GM12872 (cell line): ENCODE results near the gene SRD5A2.

Source experiments
- TF ChIP-seq, protein P1 (sequence below): IDR thresholded peaks from 3 replicates; pipeline ENCODE4 v1.5.1; 2011; ENCODE audit warnings: low read depth, mild to moderate bottlenecking, low read length, moderate library complexity; ENCODE audit not compliant: insufficient read depth

The SRD5A2 gene

GRCh38 chr2:31577143-31577542 is 3.6 kb downstream of the SRD5A2 start:
- TF ChIP-seq, protein P1, sequence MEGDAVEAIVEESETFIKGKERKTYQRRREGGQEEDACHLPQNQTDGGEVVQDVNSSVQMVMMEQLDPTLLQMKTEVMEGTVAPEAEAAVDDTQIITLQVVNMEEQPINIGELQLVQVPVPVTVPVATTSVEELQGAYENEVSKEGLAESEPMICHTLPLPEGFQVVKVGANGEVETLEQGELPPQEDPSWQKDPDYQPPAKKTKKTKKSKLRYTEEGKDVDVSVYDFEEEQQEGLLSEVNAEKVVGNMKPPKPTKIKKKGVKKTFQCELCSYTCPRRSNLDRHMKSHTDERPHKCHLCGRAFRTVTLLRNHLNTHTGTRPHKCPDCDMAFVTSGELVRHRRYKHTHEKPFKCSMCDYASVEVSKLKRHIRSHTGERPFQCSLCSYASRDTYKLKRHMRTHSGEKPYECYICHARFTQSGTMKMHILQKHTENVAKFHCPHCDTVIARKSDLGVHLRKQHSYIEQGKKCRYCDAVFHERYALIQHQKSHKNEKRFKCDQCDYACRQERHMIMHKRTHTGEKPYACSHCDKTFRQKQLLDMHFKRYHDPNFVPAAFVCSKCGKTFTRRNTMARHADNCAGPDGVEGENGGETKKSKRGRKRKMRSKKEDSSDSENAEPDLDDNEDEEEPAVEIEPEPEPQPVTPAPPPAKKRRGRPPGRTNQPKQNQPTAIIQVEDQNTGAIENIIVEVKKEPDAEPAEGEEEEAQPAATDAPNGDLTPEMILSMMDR = no peak

GRCh38 chr2:31568585-31569201 is 12.0 kb downstream of the SRD5A2 start:
- TF ChIP-seq, protein P1 = no peak

DNA sequence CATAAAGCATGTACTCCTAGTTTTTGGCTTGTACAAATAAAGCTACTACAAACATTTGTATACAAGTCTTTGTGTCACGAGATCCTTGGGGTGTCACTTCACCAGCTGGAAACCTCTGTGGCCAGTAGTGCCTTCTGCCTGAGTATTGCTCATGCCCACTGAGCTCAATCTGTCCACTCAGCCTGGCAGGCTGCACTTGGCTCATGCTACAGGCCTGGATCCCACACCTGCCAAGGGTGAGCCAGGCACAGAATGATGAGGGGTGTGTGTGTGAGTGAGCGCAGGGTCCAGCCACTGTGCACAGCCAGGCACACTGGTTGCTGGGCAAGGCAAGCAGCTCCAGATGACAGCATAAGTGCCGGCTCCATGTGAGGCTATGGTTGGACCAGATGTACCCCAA is 13.1 kb downstream of the SRD5A2 start:
- TF ChIP-seq, protein P1 = no peak

DNA sequence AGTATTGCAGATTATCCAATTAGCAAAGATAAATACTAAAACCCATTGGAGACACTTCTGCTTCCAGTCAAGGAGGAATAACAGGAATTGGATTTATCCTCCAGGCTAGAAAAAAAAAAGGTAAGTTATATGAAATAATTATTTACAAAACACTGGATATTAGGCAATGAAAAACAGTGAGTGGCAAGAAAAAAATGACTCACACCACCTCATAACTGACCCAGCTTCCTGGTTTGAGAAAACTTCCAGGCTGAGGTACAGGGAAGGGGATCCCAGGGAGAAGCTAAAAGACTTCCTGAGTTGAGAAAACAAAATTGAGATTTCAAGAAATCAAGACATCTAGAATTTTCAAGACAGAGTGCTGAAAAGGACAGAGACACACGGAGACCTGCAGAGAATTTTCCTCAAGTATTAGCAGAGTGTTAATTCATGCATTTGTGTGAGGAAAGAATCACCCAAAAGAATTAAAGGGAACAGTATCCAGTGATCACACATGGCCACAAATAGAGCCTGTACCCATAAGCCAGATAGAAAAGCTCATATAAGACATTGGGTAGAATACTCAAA is 17.4 kb downstream of the SRD5A2 start:
- TF ChIP-seq, protein P1 = no peak

DNA sequence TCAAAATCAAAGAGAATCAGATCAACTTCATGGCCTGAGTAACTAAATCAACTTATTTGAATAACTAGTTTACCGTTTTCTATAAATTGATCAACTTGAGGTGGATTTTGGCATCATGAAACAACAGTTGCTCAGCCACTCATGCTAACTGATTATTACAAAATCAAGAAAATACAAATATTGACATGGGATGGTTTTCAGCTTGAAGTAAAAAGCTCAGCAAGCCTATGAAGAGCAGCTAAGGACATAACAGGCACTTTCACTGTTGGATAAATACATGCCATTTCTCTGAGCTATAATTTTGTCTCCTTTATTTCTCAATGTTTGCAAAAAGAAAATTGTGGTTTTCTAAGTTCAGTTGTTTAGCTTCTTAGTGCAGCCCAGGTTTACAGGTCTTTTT is 18.9 kb downstream of the SRD5A2 start:
- TF ChIP-seq, protein P1 = no peak

DNA sequence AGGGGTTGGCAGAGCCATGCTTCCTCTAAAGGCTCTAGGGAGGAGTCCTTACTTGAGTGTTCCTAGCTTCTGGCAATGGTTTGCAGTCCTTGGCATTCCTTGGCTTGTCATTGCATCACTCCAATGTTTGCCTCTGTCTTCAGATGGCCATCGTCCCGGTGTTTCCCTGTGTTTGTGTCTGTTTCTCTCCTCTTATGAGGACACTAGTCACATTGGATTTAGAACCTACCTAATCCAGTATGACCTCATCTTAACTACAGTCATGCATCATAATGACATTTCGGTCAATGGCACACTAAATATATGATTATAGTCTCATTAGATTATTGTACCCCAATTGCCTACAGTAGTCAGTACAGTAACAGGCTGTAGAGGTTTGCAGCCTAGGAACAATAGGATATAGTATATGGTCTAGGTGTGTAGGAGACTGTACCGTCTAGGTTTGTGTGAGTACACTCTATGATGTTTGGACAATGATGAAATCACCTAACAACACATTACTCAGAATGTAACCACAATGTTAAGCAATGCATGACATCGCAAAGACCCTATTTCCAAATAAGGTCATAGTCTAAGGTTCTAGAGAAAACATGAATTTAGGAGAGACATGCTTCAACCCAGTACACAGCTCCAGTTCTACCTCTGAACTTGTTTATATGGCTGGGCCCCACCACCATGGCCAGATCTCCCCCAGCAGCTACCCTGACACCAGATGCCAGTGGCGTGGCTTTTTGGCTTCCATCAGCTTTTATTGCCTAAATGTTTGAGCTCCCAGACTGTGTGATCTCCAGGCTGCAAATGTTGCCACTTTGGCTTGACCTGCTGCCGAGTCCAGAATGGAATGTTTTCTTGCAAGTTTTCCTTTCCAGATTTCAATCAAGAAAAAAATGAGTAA is 22.1 kb downstream of the SRD5A2 start:
- TF ChIP-seq, protein P1 = no peak

GRCh38 chr2:31556940-31557339 is 23.8 kb downstream of the SRD5A2 start:
- TF ChIP-seq, protein P1 = no peak
